ENCODE results near the gene MRPL14.

The MRPL14 gene

GRCh38 chr6:44081753-44082152 lies 45.5 kb downstream of the MRPL14 start:
- H3K4me2 ChIP-seq (ENCODE audit: low read depth, low read length) = no peak overlapping the region
- H3K4me3 ChIP-seq (ENCODE audit: low read length) = no peak overlapping the region
- no peaks in the 10 kb centered on the region for H4K20me1 ChIP-seq (ENCODE audit: insufficient read depth, low read length)
- peaks cover 15% of the 10 kb centered on the region for H3K4me1 ChIP-seq (ENCODE audit: low read length)
- H3K79me2 ChIP-seq (ENCODE audit: low read length) = no peaks in the 10 kb centered on the region
- H3K27me3 ChIP-seq (replicated peaks; ENCODE audit: insufficient read depth, low read length) = no peaks in the 10 kb centered on the region
- H3F3A ChIP-seq (ENCODE audit: insufficient read depth, low read length) = no peaks in the 10 kb centered on the region
- TF ChIP-seq EZH2phosphoT487 (IDR thresholded peaks at IDR 0.05; ENCODE audit: low read length) = no peak
- TF ChIP-seq, protein P1, sequence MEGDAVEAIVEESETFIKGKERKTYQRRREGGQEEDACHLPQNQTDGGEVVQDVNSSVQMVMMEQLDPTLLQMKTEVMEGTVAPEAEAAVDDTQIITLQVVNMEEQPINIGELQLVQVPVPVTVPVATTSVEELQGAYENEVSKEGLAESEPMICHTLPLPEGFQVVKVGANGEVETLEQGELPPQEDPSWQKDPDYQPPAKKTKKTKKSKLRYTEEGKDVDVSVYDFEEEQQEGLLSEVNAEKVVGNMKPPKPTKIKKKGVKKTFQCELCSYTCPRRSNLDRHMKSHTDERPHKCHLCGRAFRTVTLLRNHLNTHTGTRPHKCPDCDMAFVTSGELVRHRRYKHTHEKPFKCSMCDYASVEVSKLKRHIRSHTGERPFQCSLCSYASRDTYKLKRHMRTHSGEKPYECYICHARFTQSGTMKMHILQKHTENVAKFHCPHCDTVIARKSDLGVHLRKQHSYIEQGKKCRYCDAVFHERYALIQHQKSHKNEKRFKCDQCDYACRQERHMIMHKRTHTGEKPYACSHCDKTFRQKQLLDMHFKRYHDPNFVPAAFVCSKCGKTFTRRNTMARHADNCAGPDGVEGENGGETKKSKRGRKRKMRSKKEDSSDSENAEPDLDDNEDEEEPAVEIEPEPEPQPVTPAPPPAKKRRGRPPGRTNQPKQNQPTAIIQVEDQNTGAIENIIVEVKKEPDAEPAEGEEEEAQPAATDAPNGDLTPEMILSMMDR (IDR thresholded peaks at IDR 0.05; ENCODE audit: low read length) = no peak
- no peak overlapping the region for H2AFZ ChIP-seq (ENCODE audit: low read length)
- H3K9ac ChIP-seq (ENCODE audit: low read length) = no peak overlapping the region
- H3K9me2 ChIP-seq (replicated peaks; ENCODE audit: insufficient read depth, low read length) = no peaks in the 10 kb centered on the region
- no peaks in the 10 kb centered on the region for H3K9me3 ChIP-seq (replicated peaks; ENCODE audit: insufficient read depth, low read length)
- no peak for DNase-seq
- no peaks in the 10 kb centered on the region for H3K36me3 ChIP-seq (replicated peaks; ENCODE audit: insufficient read depth, low read length)
- H3K27ac ChIP-seq (ENCODE audit: low read length) = no peak overlapping the region

GRCh38 chr6:44080561-44081521 lies 46.4 kb downstream of the MRPL14 start:
- no peaks in the 10 kb centered on the region for H3K36me3 ChIP-seq (replicated peaks; ENCODE audit: insufficient read depth, low read length)
- TF ChIP-seq EZH2 (optimal IDR thresholded peaks at IDR 0.05; ENCODE audit: low read depth, low read length) (no peak), EZH2phosphoT487 (IDR thresholded peaks at IDR 0.05; ENCODE audit: low read length) (no peak)
- TF ChIP-seq, protein P1 (IDR thresholded peaks at IDR 0.05; ENCODE audit: low read length) = no peak
- no peak overlapping the region for H3K4me2 ChIP-seq (ENCODE audit: low read depth, low read length)
- no peaks in the 10 kb centered on the region for H3K9me2 ChIP-seq (replicated peaks; ENCODE audit: insufficient read depth, low read length)
- H3K27me3 ChIP-seq (replicated peaks; ENCODE audit: insufficient read depth, low read length) = no peaks in the 10 kb centered on the region
- no peaks in the 10 kb centered on the region for H3K79me2 ChIP-seq (ENCODE audit: low read length)
- H3K27ac ChIP-seq (ENCODE audit: low read length) = no peak overlapping the region
- peak; percentile 25 for DNase-seq
- H4K20me1 ChIP-seq (ENCODE audit: insufficient read depth, low read length) = no peaks in the 10 kb centered on the region
- no peaks in the 10 kb centered on the region for H3F3A ChIP-seq (ENCODE audit: insufficient read depth, low read length)
- H3K9me3 ChIP-seq (replicated peaks; ENCODE audit: insufficient read depth, low read length) = no peaks in the 10 kb centered on the region
- H2AFZ ChIP-seq (ENCODE audit: low read length) = 0 out of 2 replicates have a peak overlapping the region, but pooled peaks have one; percentile 45
- H3K4me3 ChIP-seq (ENCODE audit: low read length) = no peak overlapping the region
- no peak overlapping the region for H3K9ac ChIP-seq (ENCODE audit: low read length)
- H3K4me1 ChIP-seq (ENCODE audit: low read length) = peaks cover 15% of the 10 kb centered on the region

DNA sequence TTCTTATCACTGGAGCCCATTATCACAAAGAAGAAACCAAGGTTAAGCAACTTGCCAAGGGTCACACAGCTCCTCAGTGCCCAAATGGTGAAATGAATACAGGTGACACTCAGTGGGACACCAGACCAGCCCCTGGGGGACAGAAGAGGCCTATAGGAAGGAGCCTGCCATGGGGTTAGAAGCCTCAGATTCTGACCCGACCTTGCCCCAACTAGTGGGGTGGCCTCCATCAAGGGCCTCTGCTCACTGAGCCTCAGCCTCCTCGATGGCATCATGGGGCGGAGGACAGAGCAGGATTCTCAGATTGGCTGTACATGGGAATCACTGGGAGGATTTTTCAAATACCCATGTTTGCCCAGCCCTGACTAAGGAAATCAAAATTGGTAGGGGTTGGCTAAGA lies 47.6 kb downstream of the MRPL14 start:
- Histone ChIP-seq H3F3A (ENCODE audit: insufficient read depth, low read length) (0 out of 2 replicates have a peak, but pooled peaks cover 2% of the 10 kb centered on the region), H3K79me2 (ENCODE audit: low read length) (no peaks in the 10 kb centered on the region), H3K27ac (ENCODE audit: low read length) (no peak overlapping the region), H3K9ac (ENCODE audit: low read length) (no peak overlapping the region), H3K4me2 (ENCODE audit: low read depth, low read length) (no peak overlapping the region), H3K9me2 (replicated peaks; ENCODE audit: insufficient read depth, low read length) (no peaks in the 10 kb centered on the region), H3K4me1 (ENCODE audit: low read length) (peaks cover 22% of the 10 kb centered on the region), H2AFZ (ENCODE audit: low read length) (peak overlapping the region; percentile 65), H3K4me3 (ENCODE audit: low read length) (no peak overlapping the region), H3K9me3 (replicated peaks; ENCODE audit: insufficient read depth, low read length) (no peaks in the 10 kb centered on the region), H3K27me3 (replicated peaks; ENCODE audit: insufficient read depth, low read length) (no peaks in the 10 kb centered on the region), H3K36me3 (replicated peaks; ENCODE audit: insufficient read depth, low read length) (no peaks in the 10 kb centered on the region), H4K20me1 (ENCODE audit: insufficient read depth, low read length) (no peaks in the 10 kb centered on the region)
- no peak for DNase-seq
- no peak for TF ChIP-seq EZH2 (optimal IDR thresholded peaks at IDR 0.05; ENCODE audit: low read depth, low read length)
- TF ChIP-seq, protein P1 (IDR thresholded peaks at IDR 0.05; ENCODE audit: low read length) = no peak
- TF ChIP-seq EZH2phosphoT487 (IDR thresholded peaks at IDR 0.05; ENCODE audit: low read length) = no peak

Data from MM.1S (cell line).